B cell (primary cell): ENCODE data around the gene PHC2. TPM values are rescaled to one million over a fixed set of nuclear protein-coding genes. Genes with fewer than 3 reads are reported as not detected.

Experiments
- ATAC-seq: fragments of 200-7000 bp; cut with Tn5 transposase; one replicate; pipeline ENCODE4 v1.10.0; 2021; ENCODE audit warnings: low read depth, mild to moderate bottlenecking, moderate number of reproducible peaks, moderate library complexity
- CTCF ChIA-PET: fragments of 350-600 bp; sonication (Branson Sonifier 250); formaldehyde crosslinking; loops from one replicate; lab custom pipeline; 2021; ENCODE audit warnings: antibody characterized with exemption, inconsistent platforms; lab: Charles Lee
- POLR2A ChIA-PET: fragments of 350-600 bp; sonication (Branson Sonifier 250); formaldehyde crosslinking; loops from one replicate; lab custom pipeline; 2021; ENCODE audit warnings: antibody characterized with exemption; lab: Charles Lee
- DNase-seq: peaks from one replicate; pipeline ENCODE4 v3.0.0; 2013
- H2AFZ ChIP-seq: 2 replicates; pipeline ENCODE4 v1.6.1; 2012; ENCODE audit warnings: mild to moderate bottlenecking, low read depth, low read length; ENCODE audit not compliant: insufficient read depth, poor library complexity, severe bottlenecking
- H3K27ac ChIP-seq, 2 donors: 1 replicate in 1 of 2; 2 replicates in 1 of 2; pipeline ENCODE4 v1.5.1; 2012 to 2013; ENCODE audit warnings: low read length in 2 of 2, mild to moderate bottlenecking in 2 of 2, moderate library complexity in 1 of 2
- H3K27me3 ChIP-seq, 4 experiments: fragments of 200-600 bp in 1 of 4; sonication (generic) in 1 of 4; replicated peaks in 1 of 4; 1 replicate in 2 of 4; 2 replicates in 2 of 4; pipeline versions ENCODE4 v1.6.1 to v1.7.0; 2013 to 2016; ENCODE audit warnings: low read length in 3 of 4, mild to moderate bottlenecking in 2 of 4, mixed read lengths in 1 of 4, moderate library complexity in 1 of 4; ENCODE audit not compliant: insufficient read depth in 4 of 4, control insufficient read depth in 3 of 4; ENCODE audit errors: control extremely low read depth in 1 of 4
- H3K36me3 ChIP-seq, 2 experiments: replicated peaks in 1 of 2; 1 replicate in 1 of 2; 2 replicates in 1 of 2; pipeline versions ENCODE4 v1.6.1 to v1.7.1; 2013; ENCODE audit warnings: low read length in 1 of 2; ENCODE audit not compliant: insufficient read depth in 2 of 2, control insufficient read depth in 1 of 2; ENCODE audit errors: control extremely low read depth in 1 of 2, extremely low read depth in 1 of 2
- H3K4me1 ChIP-seq, 2 donors: fragments of 200-600 bp in 1 of 2; sonication (generic) in 1 of 2; 1 replicate in 1 of 2; 2 replicates in 1 of 2; pipeline versions ENCODE4 v1.5.1 to v1.6.1; 2013 to 2017; ENCODE audit warnings: low read length in 2 of 2; ENCODE audit not compliant: control insufficient read depth in 2 of 2, insufficient read depth in 2 of 2
- H3K4me2 ChIP-seq: replicated peaks from 2 replicates; pipeline ENCODE3; 2012; ENCODE audit warnings: mild to moderate bottlenecking, low read depth, low read length; ENCODE audit not compliant: poor library complexity, severe bottlenecking
- H3K4me3 ChIP-seq, 5 experiments: fragments of 200-600 bp in 1 of 5; sonication (generic) in 1 of 5; 1 replicate in 3 of 5; 2 replicates in 2 of 5; pipeline versions ENCODE4 v1.5.1 to v1.7.0; 2011 to 2016; ENCODE audit warnings: low read length in 4 of 5, mild to moderate bottlenecking in 4 of 5, low read depth in 2 of 5, control low read depth in 1 of 5, moderate library complexity in 1 of 5; ENCODE audit not compliant: insufficient read depth in 1 of 5; ENCODE audit errors: control extremely low read depth in 1 of 5, extremely low read depth in 1 of 5
- H3K79me2 ChIP-seq: fragments of 200-600 bp; sonication (generic); one replicate; pipeline ENCODE4 v1.6.0; 2016; ENCODE audit warnings: low read length; ENCODE audit not compliant: control insufficient read depth, insufficient read depth
- H3K9ac ChIP-seq: fragments of 200-600 bp; sonication (generic); 2 replicates; pipeline ENCODE4 v1.6.1; 2017; ENCODE audit warnings: mild to moderate bottlenecking, low read length, moderate library complexity
- H3K9me3 ChIP-seq, 3 donors: one replicate each; pipeline versions ENCODE4 v1.6.1 to v1.7.1; 2013; ENCODE audit warnings: low read length in 2 of 3; ENCODE audit not compliant: control insufficient read depth in 2 of 3, insufficient read depth in 1 of 3; ENCODE audit errors: control extremely low read depth in 1 of 3
- H4K20me1 ChIP-seq: 2 replicates; pipeline ENCODE4 v1.6.0; 2012; ENCODE audit warnings: mild to moderate bottlenecking, low read length; ENCODE audit not compliant: insufficient read depth, control insufficient read depth, poor library complexity, severe bottlenecking
- H3K27ac Mint-ChIP-seq: one replicate; pipeline ENCODE4 v1.8.0; 2021; ENCODE audit warnings: mixed read lengths
- H3K27me3 Mint-ChIP-seq: one replicate; pipeline ENCODE4 v1.8.0; 2021; ENCODE audit warnings: mixed read lengths
- H3K4me1 Mint-ChIP-seq: one replicate; pipeline ENCODE4 v1.8.0; 2021; ENCODE audit warnings: mixed read lengths
- H3K4me3 Mint-ChIP-seq: one replicate; pipeline ENCODE4 v1.8.0; 2021; ENCODE audit warnings: mixed read lengths
- H3K9me3 Mint-ChIP-seq: one replicate; pipeline ENCODE4 v1.8.0; 2022; ENCODE audit warnings: mixed read lengths; ENCODE audit not compliant: insufficient read depth
- EZH2 ChIP-seq: IDR thresholded peaks from 2 replicates; pipeline ENCODE4 v1.6.1; 2012; ENCODE audit warnings: borderline replicate concordance, low read depth, mild to moderate bottlenecking, moderate library complexity, low read length; ENCODE audit not compliant: insufficient read depth, poor library complexity, severe bottlenecking
- WGBS: methylation state at CpG from one replicate; pipeline ENCODE4 v1.1.5; 2013; ENCODE audit warnings: missing lambda C conversion rate; ENCODE audit not compliant: insufficient coverage; 5-methylcytosine and 5-hydroxymethylcytosine counted together
- intact Hi-C: fragments of 100-400 bp; cut with micrococcal nuclease; formaldehyde crosslinking; loops from one replicate; pipeline ENCODE4 v1.10.0; 2022
- polyA plus RNA-seq: library from polyadenylated mRNA; depleted of rRNA; stranded (reverse); fragments of >200 nt; gene quantifications from 2 replicates; pipeline ENCODE4 v1.2.3, GENCODE V29; 2012
- total RNA-seq, 2 donors: library from RNA; stranded (reverse); fragments of 120-200 nt in 1 of 2; gene quantifications; 1 replicate in 1 of 2; 2 replicates in 1 of 2; pipeline versions ENCODE4 v1.2.3 to v1.2.4, GENCODE V29; 2013 to 2022
- TF ChIP-seq, protein P1 (sequence below): fragments of 200-600 bp; IDR thresholded peaks from one replicate; pipeline ENCODE4 v1.8.0; 2022; ENCODE audit warnings: antibody characterized with exemption, mild to moderate bottlenecking

PHC2 gene
- total and polyA plus RNA-seq, 2 donors (not counting 1 experiment from before 2014, with no cell fraction given), result 23.1 to 23.4 TPM

DNA sequence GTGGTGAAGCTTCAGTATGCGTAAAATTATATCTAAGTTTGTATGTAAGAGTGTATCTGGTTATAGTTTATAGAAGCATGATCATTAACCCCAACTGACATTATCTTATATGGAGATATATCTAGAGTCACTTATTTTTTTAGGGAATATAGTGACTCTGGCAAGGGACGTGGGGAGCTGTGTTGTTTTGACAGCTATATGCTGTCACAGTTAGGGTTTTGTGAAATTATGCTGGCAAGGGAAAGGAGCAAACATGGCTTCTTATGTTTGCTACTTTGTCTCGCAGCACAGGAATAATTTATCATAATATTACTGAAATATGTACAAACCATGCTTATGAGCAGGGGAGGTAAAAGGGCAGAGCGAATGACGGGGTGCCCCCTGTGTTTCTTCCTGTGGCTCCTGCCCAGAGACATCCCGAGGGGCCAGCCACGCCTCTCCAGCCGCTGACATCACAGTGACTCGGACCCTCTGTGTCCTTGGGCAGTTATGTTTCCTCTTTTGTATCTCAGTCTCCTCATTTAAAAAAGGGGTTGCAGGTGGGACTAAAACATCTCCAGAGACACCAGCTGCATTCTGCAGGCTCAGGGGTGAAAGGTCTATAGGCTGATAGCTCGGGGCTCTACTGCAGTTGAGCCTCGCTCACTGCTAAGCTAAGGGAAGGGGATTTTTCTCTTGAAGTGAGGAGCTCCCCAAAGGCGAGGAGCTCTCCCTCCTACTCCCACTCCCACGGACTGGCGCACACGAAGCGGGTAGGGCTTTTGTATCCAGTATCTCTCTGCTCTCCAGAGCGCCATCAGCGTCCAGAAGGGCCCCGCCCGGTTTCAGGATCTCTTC lies 124.9 kb downstream of the PHC2 start:
- ATAC-seq (no peak), DNase-seq (no peak)
- no peaks in the 10 kb centered on the region for H3K9me3 Mint-ChIP-seq
- TF ChIP-seq, protein P1, sequence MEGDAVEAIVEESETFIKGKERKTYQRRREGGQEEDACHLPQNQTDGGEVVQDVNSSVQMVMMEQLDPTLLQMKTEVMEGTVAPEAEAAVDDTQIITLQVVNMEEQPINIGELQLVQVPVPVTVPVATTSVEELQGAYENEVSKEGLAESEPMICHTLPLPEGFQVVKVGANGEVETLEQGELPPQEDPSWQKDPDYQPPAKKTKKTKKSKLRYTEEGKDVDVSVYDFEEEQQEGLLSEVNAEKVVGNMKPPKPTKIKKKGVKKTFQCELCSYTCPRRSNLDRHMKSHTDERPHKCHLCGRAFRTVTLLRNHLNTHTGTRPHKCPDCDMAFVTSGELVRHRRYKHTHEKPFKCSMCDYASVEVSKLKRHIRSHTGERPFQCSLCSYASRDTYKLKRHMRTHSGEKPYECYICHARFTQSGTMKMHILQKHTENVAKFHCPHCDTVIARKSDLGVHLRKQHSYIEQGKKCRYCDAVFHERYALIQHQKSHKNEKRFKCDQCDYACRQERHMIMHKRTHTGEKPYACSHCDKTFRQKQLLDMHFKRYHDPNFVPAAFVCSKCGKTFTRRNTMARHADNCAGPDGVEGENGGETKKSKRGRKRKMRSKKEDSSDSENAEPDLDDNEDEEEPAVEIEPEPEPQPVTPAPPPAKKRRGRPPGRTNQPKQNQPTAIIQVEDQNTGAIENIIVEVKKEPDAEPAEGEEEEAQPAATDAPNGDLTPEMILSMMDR, result no peak
- TF ChIP-seq EZH2, result no peak
- Histone ChIP-seq H3K27ac (no peak overlapping the region), H3K4me1 (peaks cover 3 to 11% of the 10 kb centered on the region in 2 donors), H3K9me3 (no peaks in the 10 kb centered on the region), H3K4me2 (peak overlapping the region; percentile 52), H3K4me3 (no peak overlapping the region), H3K27me3 (peaks cover 0 to 10% (median 3%) of the 10 kb centered on the region in 4 experiments), H3K9ac (no peak overlapping the region), H2AFZ (peak overlapping the region; percentile 42), H4K20me1 (no peaks in the 10 kb centered on the region), H3K79me2 (no peaks in the 10 kb centered on the region), H3K36me3 (no peaks in the 10 kb centered on the region)
- H3K4me1 Mint-ChIP-seq, result peaks cover 5% of the 10 kb centered on the region
- 37% methylated on average over 10 of the region's 20 CpGs for WGBS
- intact Hi-C loops, result no loop called here
- no peak overlapping the region for H3K27ac Mint-ChIP-seq
- H3K27me3 Mint-ChIP-seq, result peaks cover 12% of the 10 kb centered on the region
- H3K4me3 Mint-ChIP-seq, result no peak overlapping the region
- ChIA-PET POLR2A (no interaction called here), CTCF (interaction anchor here (0.6 to 3.5 kb wide), 2 partner anchors 10 to 33 kb away, joined by 3 to 17 read pairs; no protein-coding TSS in a partner anchor)

DNA sequence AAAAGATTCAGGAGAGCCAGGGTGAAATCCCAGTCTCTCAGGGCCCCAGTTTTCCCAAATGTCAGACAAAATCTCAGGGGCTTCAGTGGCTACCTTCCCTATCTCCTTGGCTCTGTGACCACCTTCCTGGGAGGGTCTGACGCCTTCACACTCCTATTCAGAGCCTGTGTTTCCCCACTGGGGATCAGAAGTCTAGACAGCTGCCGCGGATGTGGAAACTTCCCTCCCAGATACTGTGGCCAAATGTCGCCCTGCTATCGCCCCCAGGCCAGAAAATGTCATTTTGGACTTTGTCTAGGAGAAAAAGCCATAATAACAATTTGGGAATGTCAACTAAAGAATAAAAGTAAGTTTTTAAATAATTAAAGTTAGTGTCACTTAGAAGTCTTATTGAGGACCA lies 125.9 kb downstream of the PHC2 start:
- Mint-ChIP-seq H3K4me3 (no peak overlapping the region), H3K27ac (no peak overlapping the region), H3K4me1 (peaks cover 5% of the 10 kb centered on the region), H3K27me3 (peaks cover 12% of the 10 kb centered on the region), H3K9me3 (no peaks in the 10 kb centered on the region)
- intact Hi-C loops, result no loop called here
- DNase-seq (no peak), ATAC-seq (no peak)
- H3K4me3 ChIP-seq, result no peak overlapping the region
- no peaks in the 10 kb centered on the region for H3K9me3 ChIP-seq
- CTCF ChIA-PET, result interaction anchor here (3.5 kb wide), 1 partner anchor 9 kb away, joined by 17 read pairs; no protein-coding TSS in a partner anchor
- POLR2A ChIA-PET, result no interaction called here
- no peak overlapping the region for H3K9ac ChIP-seq
- H4K20me1 ChIP-seq, result no peaks in the 10 kb centered on the region
- H2AFZ ChIP-seq, result no peak overlapping the region
- no peak for TF ChIP-seq EZH2
- TF ChIP-seq, protein P1, result no peak
- H3K27ac ChIP-seq, result no peak overlapping the region
- H3K27me3 ChIP-seq, result peaks cover 0 to 10% (median 3%) of the 10 kb centered on the region in 4 experiments
- 94% methylated on average over 3 of the region's 5 CpGs for WGBS
- no peaks in the 10 kb centered on the region for H3K79me2 ChIP-seq
- no peak overlapping the region for H3K4me2 ChIP-seq
- H3K4me1 ChIP-seq, result peaks cover 3 to 11% of the 10 kb centered on the region in 2 donors
- no peaks in the 10 kb centered on the region for H3K36me3 ChIP-seq
